Fibroblast of lung (primary cell): Measurements from ENCODE around the gene DGLUCY.

Experiments used
- EZH2 ChIP-seq: IDR thresholded peaks from 2 replicates; pipeline ENCODE4 v1.5.1; 2012; ENCODE audit warnings: low read length, control low read depth, mild to moderate bottlenecking; ENCODE audit errors: missing control alignments
- TF ChIP-seq, protein P1 (sequence below), 2 donors: IDR thresholded peaks in 1 of 2; conservative IDR thresholded peaks in 1 of 2; 1 replicate in 1 of 2; 2 replicates in 1 of 2; pipeline ENCODE4 v1.5.1; 2011 to 2012; ENCODE audit warnings: low read length in 2 of 2, control low read depth in 1 of 2, inconsistent platforms in 1 of 2, low read depth in 1 of 2, mild to moderate bottlenecking in 1 of 2

DNA sequence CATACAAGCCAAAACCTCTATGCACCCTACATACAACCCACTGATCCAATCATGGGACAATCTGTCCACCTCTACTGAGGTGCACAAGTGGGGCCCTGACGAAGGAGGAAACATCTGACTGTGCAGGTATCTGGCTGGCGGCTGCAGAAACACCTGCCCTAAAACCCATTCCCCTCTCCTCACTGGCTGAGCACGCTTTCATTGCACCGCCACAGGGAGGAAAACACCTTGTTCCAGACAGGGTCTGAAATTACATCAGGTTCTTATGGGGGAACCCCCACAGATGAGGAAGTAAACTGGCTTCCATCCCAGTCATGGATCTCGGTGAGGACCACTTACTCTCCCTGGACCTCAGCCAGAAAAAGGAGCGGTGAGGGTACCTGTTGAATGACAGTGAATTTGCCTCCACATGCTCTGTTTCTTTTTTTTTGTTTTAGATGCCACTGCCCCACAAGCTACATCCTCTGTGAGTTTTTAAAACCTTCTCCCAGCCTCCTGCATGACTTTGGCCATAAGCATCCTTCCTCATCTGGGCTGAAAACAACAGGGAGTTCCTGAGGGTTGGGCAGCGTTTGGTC lies 23.8 kb upstream of the DGLUCY start:
- TF ChIP-seq, protein P1, sequence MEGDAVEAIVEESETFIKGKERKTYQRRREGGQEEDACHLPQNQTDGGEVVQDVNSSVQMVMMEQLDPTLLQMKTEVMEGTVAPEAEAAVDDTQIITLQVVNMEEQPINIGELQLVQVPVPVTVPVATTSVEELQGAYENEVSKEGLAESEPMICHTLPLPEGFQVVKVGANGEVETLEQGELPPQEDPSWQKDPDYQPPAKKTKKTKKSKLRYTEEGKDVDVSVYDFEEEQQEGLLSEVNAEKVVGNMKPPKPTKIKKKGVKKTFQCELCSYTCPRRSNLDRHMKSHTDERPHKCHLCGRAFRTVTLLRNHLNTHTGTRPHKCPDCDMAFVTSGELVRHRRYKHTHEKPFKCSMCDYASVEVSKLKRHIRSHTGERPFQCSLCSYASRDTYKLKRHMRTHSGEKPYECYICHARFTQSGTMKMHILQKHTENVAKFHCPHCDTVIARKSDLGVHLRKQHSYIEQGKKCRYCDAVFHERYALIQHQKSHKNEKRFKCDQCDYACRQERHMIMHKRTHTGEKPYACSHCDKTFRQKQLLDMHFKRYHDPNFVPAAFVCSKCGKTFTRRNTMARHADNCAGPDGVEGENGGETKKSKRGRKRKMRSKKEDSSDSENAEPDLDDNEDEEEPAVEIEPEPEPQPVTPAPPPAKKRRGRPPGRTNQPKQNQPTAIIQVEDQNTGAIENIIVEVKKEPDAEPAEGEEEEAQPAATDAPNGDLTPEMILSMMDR (conservative IDR thresholded peaks at IDR 0.05 in 1 of 2, IDR thresholded peaks at IDR 0.05 in 1 of 2; ENCODE audit: low read depth in 1 of 2, low read length in 2 of 2) = no peak
- no peak for TF ChIP-seq EZH2
